Activated T-cell treated with anti-CD3 and anti-CD28 coated beads, Interleukin-2, amount 50 U/mL, for 1 hour (primary cell): ENCODE data around the gene MAPK11.
"Not testable (repeated sequence)": the region's sequence is repeated elsewhere in the genome, so short reads cannot be mapped to it uniquely, and the experiment has no call there.

Experiments
- DNase-seq: peaks from one replicate; pipeline ENCODE4 v3.0.0-alpha.2; 2020

MAPK11 gene

DNA sequence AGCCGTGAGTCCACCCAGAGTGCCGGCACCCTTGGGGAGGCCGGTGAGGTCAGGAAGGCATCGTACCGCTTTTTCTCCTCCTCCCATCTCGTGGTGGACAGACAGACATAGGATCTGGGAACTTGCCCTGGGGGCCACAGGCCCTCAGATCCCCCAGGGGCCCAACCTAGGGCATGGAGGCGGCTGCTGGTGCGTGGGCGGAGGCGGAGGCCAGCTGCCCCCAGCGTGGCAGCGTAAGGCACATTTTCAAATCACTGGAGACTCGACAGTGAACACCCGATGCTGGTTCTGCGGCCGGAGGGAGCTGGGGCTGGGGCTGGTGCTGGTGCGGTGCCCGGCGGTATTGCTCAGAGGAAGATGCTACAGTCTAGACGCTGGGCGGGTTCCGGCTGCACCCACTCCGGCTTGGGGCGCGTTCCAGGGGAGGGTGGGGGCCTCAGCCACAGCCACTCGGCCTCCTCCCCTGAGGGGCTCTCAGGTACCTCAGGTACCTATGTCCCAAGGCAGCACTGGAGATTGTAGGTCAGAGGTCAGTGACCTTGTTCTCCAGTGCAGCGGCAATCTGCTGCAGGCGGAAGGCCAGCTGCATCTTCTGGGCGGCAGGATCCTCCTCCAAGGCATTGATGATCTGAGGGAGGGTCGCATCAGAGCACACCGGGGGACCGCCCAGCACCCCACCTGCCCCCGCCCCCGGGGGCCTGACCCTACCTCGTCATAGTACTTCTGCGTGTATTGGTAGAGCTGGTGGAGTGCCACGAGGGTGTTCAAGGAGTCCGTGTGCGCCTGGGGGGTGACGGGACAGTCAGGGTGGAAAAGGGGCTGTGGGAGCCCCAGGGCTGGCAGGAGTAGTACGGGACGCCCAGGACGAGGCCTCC, 5.2 kb upstream of the MAPK11 start:
- DNase-seq = no peak

DNA sequence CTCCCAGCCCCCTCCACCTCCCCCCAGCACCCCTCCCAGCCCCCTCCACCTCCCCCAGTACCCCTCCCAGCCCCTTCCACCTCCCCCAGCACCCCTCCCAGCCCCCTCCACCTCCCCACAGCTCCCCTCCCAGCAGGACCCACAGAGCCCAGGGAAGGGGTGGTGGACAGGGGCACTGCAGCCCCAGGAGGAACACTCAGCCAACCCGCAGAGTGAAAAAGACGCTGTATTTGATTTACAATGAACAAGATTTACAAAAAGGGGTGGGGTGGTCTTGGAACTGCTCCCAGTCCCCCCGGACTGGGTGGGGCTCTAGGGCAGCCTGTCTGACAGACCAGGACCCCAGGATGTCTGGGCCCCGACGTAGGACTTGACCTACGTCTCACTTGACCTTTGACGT, 4.6 kb upstream of the MAPK11 start:
- no peak for DNase-seq

GRCh38 chr22:50274311-50274710, 4.1 kb upstream of the MAPK11 start:
- DNase-seq = peak; percentile 40

- not testable (repeated sequence) for DNase-seq
Observed at GRCh38 chr22:50273781-50274180, 3.6 kb upstream of the MAPK11 start.

GRCh38 chr22:50273352-50273751, 3.2 kb upstream of the MAPK11 start:
- DNase-seq = not testable (repeated sequence)

DNA sequence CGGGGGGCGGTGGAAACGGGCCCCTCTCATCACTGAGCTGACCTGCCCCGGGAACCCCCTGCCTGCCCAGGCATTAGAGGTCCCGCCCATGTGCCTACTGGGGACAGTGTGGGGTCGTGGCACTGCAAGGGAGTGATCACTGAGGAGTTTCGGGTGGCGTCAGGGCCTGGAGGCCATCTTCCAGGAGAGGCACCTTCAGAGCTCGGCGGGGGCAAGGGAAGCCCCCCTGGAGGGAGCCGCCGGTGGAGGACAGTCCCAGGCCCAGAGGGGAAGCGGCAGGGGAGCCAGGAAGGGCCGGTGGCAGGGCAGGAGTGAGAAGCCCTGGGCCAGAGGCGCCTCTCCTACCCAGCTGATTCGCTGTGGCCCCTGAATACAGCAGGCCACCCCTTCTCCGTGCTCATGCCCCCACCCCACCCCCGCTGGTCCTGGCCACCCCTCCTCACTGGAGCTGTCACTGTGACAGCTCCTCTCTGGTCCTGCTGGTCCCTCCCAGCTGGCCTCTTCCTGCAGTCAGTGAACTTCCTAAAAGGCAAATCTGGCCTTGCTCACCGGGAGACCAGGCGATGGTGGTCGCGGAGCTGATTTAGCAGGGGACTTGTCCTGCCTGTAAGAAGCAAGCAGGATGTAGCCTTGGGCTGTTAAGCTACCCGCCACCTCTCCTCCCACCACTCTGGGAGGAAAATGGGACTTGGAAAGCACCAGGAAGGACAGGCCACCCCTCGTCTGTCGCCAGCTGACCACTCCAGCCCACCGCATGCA, 2.0 kb upstream of the MAPK11 start:
- DNase-seq = no peak

GRCh38 chr22:50271519-50271970, 1.4 kb upstream of the MAPK11 start:
- DNase-seq = peak; percentile 64

GRCh38 chr22:50270666-50271394, 650 bp upstream of the MAPK11 start:
- peak; percentile 80 for DNase-seq

GRCh38 chr22:50269573-50269969, 609 bp downstream of the MAPK11 start:
- DNase-seq = no peak

DNA sequence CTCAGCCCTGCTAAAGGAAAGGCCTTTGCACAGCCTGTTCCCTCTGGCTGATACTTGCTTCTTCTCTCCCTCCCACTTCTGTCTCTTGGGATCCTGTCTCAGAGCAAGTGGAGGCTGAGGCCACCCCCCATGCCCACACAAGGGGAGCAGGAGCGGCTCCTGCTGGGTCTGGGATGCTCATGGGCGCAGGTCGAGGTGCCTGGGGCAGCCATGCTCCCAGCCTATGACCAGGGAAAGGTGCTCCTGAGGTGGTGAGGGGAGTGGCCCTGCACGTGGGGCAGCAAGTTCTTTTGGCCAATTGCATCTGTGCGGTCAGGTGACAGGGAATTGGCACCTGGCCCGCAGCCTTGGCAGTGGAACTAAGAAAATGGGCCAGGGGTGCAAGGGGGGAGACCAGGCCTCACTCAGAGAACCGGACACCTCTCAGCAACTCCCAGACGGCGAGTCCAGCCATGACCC, 1.5 kb downstream of the MAPK11 start:
- no peak for DNase-seq

GRCh38 chr22:50267591-50268390, 2.4 kb downstream of the MAPK11 start:
- DNase-seq = peak; percentile 60

DNA sequence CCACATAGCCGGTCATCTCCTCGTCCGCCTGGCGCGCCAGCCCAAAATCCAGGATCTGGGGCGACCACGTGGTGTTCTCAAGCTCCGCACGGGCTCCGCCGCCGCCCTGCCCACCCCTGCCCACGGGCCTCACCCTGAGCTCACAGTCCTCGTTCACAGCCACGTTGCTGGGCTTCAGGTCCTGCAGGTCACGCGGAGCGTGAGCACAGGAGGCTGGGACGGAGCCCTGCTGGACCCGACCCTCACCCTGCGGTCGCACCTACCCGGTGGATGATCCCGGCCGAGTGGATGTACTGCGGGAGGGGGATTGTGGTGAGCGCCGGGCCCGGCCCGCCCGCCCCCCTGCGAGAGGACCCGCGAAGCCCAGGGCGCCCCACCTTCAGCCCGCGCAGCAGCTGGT, 3.2 kb downstream of the MAPK11 start:
- DNase-seq = no peak

GRCh38 chr22:50264946-50265669, 5.1 kb downstream of the MAPK11 start:
- no peak for DNase-seq

- no peak for DNase-seq
Observed at GRCh38 chr22:50264104-50264745, 6.0 kb downstream of the MAPK11 start.

DNA sequence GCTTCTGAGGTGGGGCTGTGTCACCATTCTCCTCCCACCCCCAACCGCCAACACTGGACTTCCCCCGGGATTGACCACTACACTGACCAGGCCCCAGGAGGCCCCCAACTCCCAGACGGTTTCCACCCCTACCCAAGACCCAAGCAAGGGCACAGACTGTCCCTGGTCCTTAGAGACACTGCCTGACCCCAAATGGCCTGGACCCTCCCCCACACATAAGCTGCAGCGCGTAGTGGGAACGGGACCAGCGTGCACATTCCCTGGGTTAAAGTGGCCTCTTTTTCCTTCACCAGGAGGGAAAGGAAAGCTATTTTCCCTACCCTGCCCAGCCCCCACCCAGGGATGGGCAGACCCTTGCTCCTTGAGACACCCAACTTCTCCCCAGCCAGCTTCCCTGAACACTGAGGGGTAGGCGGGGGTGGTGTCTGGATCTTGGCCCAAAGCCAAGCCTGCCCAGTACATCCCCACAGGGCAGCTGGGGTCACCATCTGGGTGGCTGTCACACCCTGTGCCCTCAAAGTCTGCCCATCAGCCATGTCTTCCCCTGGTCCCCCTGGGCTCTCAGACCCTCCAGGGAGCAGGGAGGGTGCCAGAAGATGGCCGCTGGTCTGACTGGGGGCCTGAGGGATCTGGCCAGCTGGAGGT, 7.1 kb downstream of the MAPK11 start:
- DNase-seq = no peak

DNA sequence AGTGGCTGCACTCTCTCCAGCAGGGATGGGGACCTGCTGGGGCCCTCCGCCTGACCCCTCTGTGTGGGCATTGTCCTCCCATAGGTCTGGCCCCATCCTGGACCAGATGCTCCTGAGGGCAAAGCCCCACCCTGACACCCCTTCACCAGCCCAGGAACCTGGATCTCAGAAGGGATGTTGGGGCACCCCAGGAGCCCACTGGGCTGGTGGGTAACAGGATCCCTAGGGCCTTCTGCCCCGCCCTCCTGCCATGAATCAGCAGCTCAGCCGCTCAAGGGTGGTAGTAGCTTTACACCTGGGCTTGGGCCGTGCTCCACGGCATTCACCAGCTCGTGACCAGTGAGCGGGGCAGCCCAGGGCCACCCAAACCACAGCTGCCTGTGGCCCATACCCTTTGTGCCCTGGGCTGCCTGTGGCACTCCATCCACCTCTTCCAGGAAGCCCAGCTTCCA, 7.7 kb downstream of the MAPK11 start:
- DNase-seq = no peak

GRCh38 chr22:50261615-50262459, 8.3 kb downstream of the MAPK11 start, which contains the start of gene MAPK12:
Gene MAPK12 (minus strand): TSS chr22:50261683. CDS start chr22:50261509, 174 bp downstream.
- DNase-seq = no peak

DNA sequence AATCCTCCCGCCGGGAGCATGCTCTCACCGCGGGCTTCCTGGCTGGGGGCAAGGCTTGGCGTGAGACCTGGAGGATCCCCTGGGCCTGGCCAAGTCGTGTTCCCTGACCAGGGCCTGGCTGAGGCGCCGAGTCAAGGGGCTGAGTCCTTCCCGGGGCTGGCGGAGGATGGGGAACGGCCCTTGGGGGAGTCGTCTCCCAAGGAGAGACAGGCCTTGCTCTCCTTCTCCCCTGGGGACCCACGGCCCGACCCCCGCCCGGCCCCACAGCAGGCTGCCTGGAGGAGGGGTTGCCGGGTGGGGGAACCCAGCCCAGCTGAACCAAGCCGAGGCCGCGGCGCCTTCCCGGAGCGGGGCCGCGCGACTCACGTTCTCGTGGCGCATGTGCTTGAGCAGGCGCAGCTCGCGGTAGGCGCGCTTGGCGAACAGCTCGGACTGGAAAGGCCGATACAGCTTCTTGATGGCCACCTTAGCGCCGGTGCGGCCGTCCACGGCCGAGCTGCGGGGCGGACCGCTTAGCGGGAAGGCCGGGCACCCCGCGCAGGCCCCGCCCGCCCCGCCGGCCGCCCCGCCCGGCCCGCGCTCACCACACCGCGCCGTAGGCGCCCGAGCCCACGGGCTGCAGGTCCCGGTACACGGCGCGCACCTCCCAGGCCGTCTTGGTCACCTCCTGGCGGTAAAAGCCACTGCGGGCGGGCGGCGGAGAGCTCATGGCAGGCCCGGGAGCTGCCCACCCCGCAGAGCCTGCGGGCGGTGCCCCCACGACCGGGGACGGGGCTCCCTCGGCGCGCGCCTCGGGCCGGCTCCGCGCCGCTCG, 9.2 kb downstream of the MAPK11 start:
- no peak for DNase-seq

DNA sequence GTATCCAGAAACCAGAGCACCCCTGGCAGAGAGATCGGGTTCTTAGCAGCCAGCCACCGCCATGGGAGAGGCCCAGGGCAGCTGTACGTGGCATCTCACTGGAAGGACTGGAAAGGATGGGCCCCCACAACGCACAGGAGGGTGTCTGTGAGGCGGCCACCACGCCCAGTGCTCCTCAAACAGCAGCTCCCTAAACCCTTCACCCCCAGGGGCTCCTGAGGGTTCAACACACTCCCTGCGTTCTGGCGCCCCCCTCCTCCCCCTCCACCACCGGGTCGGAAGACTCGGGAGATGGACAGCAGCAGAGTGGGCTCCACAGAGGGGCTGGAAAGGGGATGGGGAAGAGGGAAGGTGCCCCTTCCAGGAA, 9.8 kb downstream of the MAPK11 start:
- DNase-seq = no peak
